NOMO-1 treated with DMSO at 0.1 percent for 48 hours (cell line): ENCODE data around the gene MRPL49.

Source experiments
- DNase-seq: peaks from one replicate; lab custom pipeline; 2025; ENCODE audit not compliant: unreplicated experiment; lab: John Stamatoyannopoulos, UW

Gene MRPL49

GRCh38 chr11:65102142-65103095 is 19.7 kb upstream of the MRPL49 start:
- DNase-seq = no peak

DNA sequence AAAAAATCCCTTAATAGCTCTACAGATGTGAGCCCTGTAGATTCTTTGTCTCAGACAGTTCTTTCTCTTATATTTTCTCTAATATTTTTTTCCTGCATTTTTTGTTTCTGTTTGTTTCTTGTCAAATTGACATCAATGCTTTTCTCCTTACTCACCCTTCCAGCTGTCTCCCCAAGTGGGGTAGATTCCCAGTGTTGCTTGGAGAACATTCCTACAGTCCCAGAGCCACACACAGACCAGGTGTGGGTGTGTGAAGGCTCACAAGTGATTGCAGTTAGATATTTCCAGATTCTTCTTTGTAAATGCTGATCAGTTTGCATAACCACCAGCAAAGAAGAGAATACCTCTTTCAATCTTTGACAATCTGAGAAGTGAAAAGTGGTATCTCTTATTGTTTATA is 18.6 kb upstream of the MRPL49 start:
- DNase-seq = no peak

- no peak for DNase-seq
These were observed 17.5 kb upstream of the MRPL49 start for GRCh38 chr11:65104628-65105027.

GRCh38 chr11:65107078-65107477 is 15.0 kb upstream of the MRPL49 start:
- DNase-seq = no peak

GRCh38 chr11:65107751-65108468 is 14.2 kb upstream of the MRPL49 start:
- DNase-seq = no peak

DNA sequence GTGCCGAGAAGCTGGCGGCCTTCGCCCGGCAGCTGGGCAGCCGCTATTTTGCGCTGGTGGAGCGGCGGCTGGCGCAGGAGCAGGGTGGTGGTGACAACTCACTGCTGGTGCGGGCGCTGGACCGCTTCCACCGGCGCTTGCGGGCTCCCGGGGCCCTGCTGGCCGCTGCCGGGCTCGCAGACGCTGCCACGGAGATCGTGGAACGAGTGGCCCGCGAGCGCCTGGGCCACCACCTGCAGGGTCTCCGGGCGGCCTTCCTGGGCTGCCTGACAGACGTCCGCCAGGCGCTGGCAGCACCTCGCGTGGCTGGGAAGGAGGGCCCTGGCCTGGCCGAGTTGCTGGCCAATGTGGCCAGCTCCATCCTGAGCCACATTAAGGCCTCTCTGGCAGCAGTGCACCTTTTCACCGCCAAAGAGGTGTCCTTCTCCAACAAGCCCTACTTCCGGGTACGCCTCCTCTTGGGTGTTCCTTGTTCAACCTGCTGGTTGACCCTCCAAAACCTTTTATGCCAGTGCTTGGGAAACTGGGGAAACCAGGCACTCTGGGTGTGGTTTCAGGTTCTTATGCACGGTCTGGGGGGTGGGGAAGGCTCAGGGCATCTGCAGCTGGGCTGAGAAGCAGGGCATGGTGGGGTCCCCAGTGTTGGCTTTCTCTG is 13.5 kb upstream of the MRPL49 start:
- DNase-seq = no peak

DNA sequence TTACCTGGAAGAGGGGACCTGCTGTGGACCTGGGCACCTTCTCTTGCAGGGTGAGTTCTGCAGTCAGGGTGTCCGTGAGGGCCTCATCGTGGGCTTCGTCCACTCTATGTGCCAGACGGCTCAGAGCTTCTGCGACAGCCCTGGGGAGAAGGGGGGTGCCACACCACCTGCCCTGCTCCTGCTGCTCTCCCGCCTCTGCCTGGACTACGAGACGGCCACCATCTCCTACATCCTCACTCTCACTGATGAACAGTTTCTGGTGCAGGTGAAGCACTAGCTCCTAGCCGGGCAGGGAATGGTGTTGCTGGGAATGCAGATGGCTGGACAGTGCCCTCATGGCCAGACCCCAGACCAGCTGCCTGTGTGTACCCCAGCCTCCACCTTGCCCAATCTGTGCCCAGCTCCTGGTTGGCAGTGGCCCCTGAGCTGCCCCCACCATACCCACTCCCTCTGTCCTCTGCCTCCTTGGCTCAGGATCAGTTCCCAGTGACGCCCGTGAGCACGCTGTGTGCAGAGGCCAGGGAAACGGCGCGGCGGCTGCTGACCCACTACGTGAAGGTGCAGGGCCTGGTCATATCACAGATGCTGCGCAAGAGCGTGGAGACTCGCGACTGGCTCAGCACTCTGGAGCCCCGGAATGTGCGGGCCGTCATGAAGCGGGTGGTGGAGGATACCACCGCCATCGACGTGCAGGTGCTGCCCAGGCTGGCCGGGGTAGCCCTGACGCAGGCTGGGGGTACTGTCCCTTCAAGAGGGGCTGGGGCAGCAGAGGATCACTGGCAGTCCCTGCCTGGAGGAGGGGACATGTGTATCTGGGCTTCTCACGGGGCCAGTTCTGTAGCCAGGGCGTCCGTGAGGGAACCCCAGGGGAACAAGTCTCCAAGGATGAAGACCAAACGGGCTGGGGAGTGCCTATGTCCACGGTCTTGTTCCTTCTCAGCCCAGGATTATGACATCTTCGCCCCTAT is 12.6 kb upstream of the MRPL49 start:
- DNase-seq = no peak

DNA sequence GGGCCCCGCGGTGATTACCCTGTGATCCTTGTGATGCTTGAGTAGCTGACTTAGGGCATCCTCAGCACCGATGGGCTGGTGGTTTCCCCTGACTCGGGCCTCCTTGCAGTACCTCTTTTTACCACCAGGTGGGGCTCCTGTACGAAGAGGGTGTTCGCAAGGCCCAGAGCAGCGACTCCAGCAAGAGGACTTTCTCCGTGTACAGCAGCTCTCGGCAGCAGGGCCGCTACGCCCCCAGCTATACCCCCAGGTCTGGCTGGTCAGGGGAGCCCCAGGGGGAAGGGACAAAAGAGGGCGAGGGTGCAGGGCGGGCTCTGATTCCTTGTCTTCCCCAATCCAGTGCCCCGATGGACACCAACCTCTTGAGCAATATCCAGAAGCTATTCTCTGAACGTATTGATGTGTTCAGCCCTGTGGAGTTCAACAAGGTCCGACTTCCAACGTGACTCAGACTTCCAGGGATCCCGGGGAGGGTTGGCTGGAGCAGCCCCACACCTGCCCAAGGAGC is 11.7 kb upstream of the MRPL49 start:
- DNase-seq = peak; percentile 67

DNA sequence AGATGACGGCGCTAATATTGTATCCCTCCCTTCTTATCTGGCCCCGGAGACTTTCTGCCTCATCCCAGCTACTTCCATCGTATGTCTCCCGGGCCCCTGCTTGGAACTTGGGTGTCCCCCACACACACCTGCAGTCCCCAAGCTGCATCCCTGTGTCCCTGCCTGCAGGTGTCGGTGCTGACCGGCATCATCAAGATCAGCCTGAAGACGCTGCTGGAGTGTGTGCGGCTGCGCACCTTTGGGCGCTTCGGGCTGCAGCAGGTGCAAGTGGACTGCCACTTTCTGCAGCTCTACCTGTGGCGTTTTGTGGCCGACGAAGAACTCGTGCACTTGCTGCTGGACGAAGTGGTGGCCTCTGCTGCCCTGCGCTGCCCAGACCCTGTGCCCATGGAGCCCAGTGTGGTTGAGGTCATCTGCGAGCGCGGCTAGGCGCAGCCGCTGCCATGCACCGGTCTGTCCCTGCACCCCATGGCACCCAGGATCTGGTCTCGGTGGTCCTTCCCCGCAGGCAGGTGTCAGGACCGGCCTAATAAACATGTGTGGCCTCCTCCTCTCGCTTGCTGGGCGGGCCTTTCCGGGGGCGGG is 10.9 kb upstream of the MRPL49 start:
- no peak for DNase-seq

- peak; percentile 89 for DNase-seq
These were observed 10.2 kb upstream of the MRPL49 start, which contains the start of gene TM7SF2 for GRCh38 chr11:65111744-65112545. TSS of gene TM7SF2 (plus strand) at chr11:65111872. CDS start at chr11:65112016, 144 bp downstream.

- peak; percentile 51 for DNase-seq
These were observed 9.4 kb upstream of the MRPL49 start for GRCh38 chr11:65112546-65113360.

- DNase-seq = no peak
These were observed 8.8 kb upstream of the MRPL49 start for GRCh38 chr11:65113361-65113756.

GRCh38 chr11:65113839-65114238 is 8.3 kb upstream of the MRPL49 start:
- no peak for DNase-seq

DNA sequence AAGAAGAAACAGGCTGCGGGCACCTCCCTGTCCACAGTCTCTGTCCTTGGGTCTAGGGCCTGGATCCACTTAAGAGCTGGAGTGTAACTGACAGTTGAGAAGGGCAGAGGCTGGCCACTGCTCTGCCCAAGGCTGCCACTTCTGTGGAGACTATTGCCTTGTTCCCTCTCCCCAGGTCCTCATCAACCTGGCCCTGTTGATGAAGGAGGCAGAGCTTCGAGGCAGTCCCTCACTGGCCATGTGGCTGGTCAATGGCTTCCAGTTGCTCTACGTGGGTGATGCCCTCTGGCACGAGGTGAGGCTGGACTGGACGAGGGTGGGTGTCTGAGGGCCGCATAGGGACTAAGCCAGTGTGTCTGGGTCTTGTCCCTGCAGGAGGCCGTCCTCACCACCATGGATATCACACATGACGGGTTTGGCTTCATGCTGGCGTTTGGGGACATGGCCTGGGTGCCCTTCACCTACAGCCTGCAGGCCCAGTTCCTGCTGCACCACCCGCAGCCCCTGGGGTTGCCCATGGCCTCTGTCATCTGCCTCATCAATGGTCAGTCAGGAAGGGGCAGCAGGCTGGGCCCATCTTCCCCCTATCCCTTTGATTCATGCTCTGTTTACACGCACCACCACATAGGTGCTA is 7.5 kb upstream of the MRPL49 start:
- no peak for DNase-seq

DNA sequence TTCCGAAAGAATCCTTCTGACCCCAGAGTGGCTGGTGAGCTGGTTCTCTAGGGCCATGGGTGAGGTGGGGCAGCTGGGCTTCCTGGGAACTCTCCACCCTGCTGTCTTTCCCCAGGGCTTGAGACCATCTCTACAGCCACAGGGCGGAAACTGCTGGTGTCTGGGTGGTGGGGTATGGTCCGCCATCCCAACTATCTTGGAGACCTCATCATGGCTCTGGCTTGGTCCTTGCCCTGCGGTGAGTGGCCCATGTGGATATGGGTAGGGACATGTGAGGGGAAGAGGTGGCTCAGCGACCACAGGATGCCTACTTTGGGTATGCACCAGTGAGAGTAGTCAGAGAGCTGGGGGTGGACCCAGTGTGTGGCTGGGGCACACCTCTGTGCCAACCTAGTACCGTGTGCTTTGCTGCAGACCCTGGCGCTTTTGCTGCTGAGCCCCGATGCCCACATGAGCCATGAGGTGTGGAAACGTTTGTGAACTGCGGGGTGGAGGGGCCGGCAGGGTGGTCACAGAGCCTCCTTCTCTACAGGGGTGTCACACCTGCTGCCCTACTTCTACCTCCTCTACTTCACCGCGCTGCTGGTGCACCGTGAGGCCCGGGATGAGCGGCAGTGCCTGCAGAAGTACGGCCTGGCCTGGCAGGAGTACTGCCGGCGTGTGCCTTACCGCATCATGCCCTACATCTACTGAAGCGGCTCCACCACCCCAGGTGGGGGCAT is 6.6 kb upstream of the MRPL49 start:
- no peak for DNase-seq

GRCh38 chr11:65116370-65117205 is 5.5 kb upstream of the MRPL49 start:
- no peak for DNase-seq
